ENCODE results near the gene RNF150. TPM values are rescaled to one million over a fixed set of nuclear protein-coding genes. Genes with fewer than 3 reads are reported as not detected.
A peak's percentile ranks its signal among the peaks of the same experiment; 100 is the strongest.

RNF150 gene
- polyA plus RNA-seq, 3 donors, result 0.21 TPM; not detected in 2

DNA sequence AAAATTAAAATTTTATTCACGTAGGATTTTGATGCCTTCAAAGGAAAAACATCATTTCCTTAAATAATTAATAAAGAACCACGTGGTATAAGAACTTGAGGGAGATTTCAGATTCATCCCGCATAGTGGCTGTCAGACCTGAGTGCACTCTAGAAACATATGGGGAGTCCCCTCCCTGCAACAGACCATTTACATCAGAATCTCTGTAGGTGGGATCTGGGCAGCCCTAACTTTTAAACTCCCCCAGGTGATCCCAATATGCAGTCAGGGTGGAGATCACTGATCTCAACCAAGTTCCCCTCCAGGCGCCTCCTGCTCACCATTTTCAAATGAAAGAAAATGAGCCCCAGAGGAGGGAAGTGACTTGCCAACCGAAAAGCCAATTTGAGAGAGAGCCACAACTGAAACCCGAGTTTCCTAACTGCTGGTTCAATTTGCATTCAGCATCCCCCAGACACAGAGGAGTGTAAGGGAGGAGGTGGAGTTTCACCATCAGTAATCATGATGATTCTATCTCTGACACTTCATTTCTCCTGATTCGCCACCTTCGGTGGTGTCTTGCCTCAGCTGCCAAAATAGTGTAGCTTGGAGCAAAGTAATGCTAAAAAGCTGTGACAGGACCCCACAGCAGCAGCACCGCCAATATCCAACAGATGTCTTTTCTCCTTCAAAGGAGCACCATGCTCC, 11.4 kb downstream of the RNF150 start:
- Histone ChIP-seq H4K20me1 (ENCODE audit: insufficient read depth, low read length) (no peaks in the 10 kb centered on the region), H3K9me3 (replicated peaks in 1 of 2; ENCODE audit: control insufficient read depth in 1 of 2, insufficient read depth in 1 of 2, low read length in 2 of 2) (no peaks in the 10 kb centered on the region), H3K79me2 (ENCODE audit: insufficient read depth, low read length) (no peaks in the 10 kb centered on the region), H3K4me3 (replicated peaks in 1 of 3; ENCODE audit: low read depth in 2 of 3, low read length in 3 of 3) (no peak overlapping the region), H3K27ac (ENCODE audit: low read depth in 1 of 2, low read length in 2 of 2) (no peak overlapping the region), H3K4me2 (replicated peaks; ENCODE audit: extremely low read depth, low read length, poor library complexity, severe bottlenecking) (no peak overlapping the region), H3K36me3 (replicated peaks in 1 of 2; ENCODE audit: control insufficient read depth in 1 of 2, insufficient read depth in 2 of 2, low read length in 2 of 2) (no peaks in the 10 kb centered on the region), H3K9ac (ENCODE audit: insufficient read depth, low read length, poor library complexity, severe bottlenecking) (no peak overlapping the region), H2AFZ (ENCODE audit: insufficient read depth, low read depth, low read length, poor library complexity, severe bottlenecking) (no peak overlapping the region), H3K4me1 (ENCODE audit: control insufficient read depth in 1 of 2, insufficient read depth in 2 of 2, low read length in 2 of 2) (peaks cover 3 to 4% of the 10 kb centered on the region in 2 donors), H3K27me3 (ENCODE audit: control insufficient read depth in 2 of 2, insufficient read depth in 2 of 2, low read length in 2 of 2) (no peaks in the 10 kb centered on the region)
- Mint-ChIP-seq H3K9me3 (peaks cover 0 to 6% (median 0%) of the 10 kb centered on the region in 7 donors), H3K4me3 (peak overlapping the region in 1 of 2 donors; percentile 16), H3K36me3 (no peaks in the 10 kb centered on the region), H3K27ac (peak overlapping the region in 1 of 7 donors; percentile 35), H3K27me3 (ENCODE audit: low read depth in 3 of 3) (no peaks in the 10 kb centered on the region), H3K4me1 (peaks cover 9% of the 10 kb centered on the region)
- WGBS (ENCODE audit: insufficient coverage), result 100% methylated on average over 1 of the region's 9 CpGs
- TF ChIP-seq, protein P1, sequence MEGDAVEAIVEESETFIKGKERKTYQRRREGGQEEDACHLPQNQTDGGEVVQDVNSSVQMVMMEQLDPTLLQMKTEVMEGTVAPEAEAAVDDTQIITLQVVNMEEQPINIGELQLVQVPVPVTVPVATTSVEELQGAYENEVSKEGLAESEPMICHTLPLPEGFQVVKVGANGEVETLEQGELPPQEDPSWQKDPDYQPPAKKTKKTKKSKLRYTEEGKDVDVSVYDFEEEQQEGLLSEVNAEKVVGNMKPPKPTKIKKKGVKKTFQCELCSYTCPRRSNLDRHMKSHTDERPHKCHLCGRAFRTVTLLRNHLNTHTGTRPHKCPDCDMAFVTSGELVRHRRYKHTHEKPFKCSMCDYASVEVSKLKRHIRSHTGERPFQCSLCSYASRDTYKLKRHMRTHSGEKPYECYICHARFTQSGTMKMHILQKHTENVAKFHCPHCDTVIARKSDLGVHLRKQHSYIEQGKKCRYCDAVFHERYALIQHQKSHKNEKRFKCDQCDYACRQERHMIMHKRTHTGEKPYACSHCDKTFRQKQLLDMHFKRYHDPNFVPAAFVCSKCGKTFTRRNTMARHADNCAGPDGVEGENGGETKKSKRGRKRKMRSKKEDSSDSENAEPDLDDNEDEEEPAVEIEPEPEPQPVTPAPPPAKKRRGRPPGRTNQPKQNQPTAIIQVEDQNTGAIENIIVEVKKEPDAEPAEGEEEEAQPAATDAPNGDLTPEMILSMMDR (IDR thresholded peaks at IDR 0.05), result no peak
- intact Hi-C loops (cut with micrococcal nuclease), result no loop called here
- DNase-seq, result no peak

DNA sequence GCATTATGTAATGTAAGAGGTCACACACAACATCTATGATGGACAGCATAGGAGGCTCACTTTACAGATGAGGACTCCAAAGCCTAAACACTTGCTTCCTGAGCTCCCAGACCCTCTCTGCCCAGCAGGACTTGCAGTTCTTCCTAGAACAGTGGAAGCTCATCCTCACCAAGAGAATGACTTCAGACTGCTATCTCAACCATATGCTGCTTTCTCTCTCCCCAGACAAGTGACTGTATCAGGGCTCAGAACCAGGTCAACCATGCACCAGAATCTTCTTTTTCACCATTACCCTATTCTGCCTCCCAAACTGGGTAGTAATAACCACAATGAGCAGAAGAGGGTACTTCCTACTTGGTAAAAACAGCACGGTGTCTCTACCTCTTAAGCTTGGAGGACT, 12.2 kb downstream of the RNF150 start:
- H3K27me3 ChIP-seq (ENCODE audit: control insufficient read depth in 2 of 2, insufficient read depth in 2 of 2, low read length in 2 of 2), result no peaks in the 10 kb centered on the region
- intact Hi-C loops (cut with micrococcal nuclease), result no loop called here
- H3K36me3 ChIP-seq (replicated peaks in 1 of 2; ENCODE audit: control insufficient read depth in 1 of 2, insufficient read depth in 2 of 2, low read length in 2 of 2), result no peaks in the 10 kb centered on the region
- H3K4me2 ChIP-seq (replicated peaks; ENCODE audit: extremely low read depth, low read length, poor library complexity, severe bottlenecking), result no peak overlapping the region
- no peaks in the 10 kb centered on the region for H3K79me2 ChIP-seq (ENCODE audit: insufficient read depth, low read length)
- no peak for DNase-seq
- Mint-ChIP-seq H3K4me1 (peaks cover 6% of the 10 kb centered on the region), H3K9me3 (peaks cover 0 to 10% (median 2%) of the 10 kb centered on the region in 7 donors), H3K27ac (no peak overlapping the region), H3K4me3 (no peak overlapping the region), H3K27me3 (ENCODE audit: low read depth in 3 of 3) (no peaks in the 10 kb centered on the region), H3K36me3 (no peaks in the 10 kb centered on the region)
- H4K20me1 ChIP-seq (ENCODE audit: insufficient read depth, low read length), result no peaks in the 10 kb centered on the region
- no peaks in the 10 kb centered on the region for H3K9me3 ChIP-seq (replicated peaks in 1 of 2; ENCODE audit: control insufficient read depth in 1 of 2, insufficient read depth in 1 of 2, low read length in 2 of 2)
- no peak overlapping the region for H2AFZ ChIP-seq (ENCODE audit: insufficient read depth, low read depth, low read length, poor library complexity, severe bottlenecking)
- no peaks in the 10 kb centered on the region for H3K4me1 ChIP-seq (ENCODE audit: control insufficient read depth in 1 of 2, insufficient read depth in 2 of 2, low read length in 2 of 2)
- TF ChIP-seq, protein P1 (IDR thresholded peaks at IDR 0.05), result no peak
- WGBS (ENCODE audit: insufficient coverage), result no CpG with 5 or more reads among the region's 1 CpG
- H3K27ac ChIP-seq (ENCODE audit: low read depth in 1 of 2, low read length in 2 of 2), result no peak overlapping the region
- H3K9ac ChIP-seq (ENCODE audit: insufficient read depth, low read length, poor library complexity, severe bottlenecking), result no peak overlapping the region
- no peak overlapping the region for H3K4me3 ChIP-seq (replicated peaks in 1 of 3; ENCODE audit: low read depth in 2 of 3, low read length in 3 of 3)

Measured in CD14-positive monocyte (primary cell).